HepG2 (cell line): ENCODE measurements around the gene PGRMC2. TPM values are rescaled to one million over a fixed set of nuclear protein-coding genes. Genes with fewer than 3 reads are reported as not detected.

Source experiments
- DPF2 ChIP-seq: sonication (generic); formaldehyde crosslinking; IDR thresholded peaks from 2 replicates; pipeline ENCODE4 v1.4.0; 2020; ENCODE audit warnings: mild to moderate bottlenecking, low read depth, missing genetic modification reagents, borderline replicate concordance
- MED13 ChIP-seq: sonication (generic); formaldehyde crosslinking; IDR thresholded peaks from 2 replicates; pipeline ENCODE4 v1.5.0; 2020; ENCODE audit warnings: missing genetic modification reagents
- ZNF331 ChIP-seq: sonication (generic); formaldehyde crosslinking; IDR thresholded peaks from 2 replicates; pipeline ENCODE4 v1.4.0; 2020; ENCODE audit warnings: missing genetic modification reagents
- polyA plus RNA-seq, 8 experiments: library from polyadenylated mRNA; depleted of rRNA in 3 of 8; stranded (reverse) in 7 of 8; unstranded in 1 of 8; fragments of >200 nt; fragmentation: Illumina TruSeq in 4 of 8; extraction: Trizol in 4 of 8; gene quantifications; 2 replicates each; pipeline versions ENCODE4 v1.2.1 to v1.2.3, GENCODE V29; 2011 to 2016; ENCODE audit warnings: low read depth in 4 of 8, missing spikeins in 1 of 8, mixed read lengths in 1 of 8; ENCODE audit not compliant: insufficient read depth in 1 of 8
- total RNA-seq, 5 experiments: library from RNA; depleted of rRNA; stranded (reverse); fragments of >200 nt; fragmentation: Illumina TruSeq; extraction: Trizol; gene quantifications; 2 replicates each; pipeline ENCODE4 v1.2.3, GENCODE V29; 2016; ENCODE audit warnings: low read depth in 1 of 5
- TF ChIP-seq, protein P1 (sequence below): IDR thresholded peaks from 2 replicates; pipeline ENCODE4 v1.6.1; 2016; ENCODE audit warnings: low read depth, missing genetic modification reagents, missing compliant biosample characterization
- TF ChIP-seq, protein P2 (sequence below): sonication (generic); formaldehyde crosslinking; IDR thresholded peaks from 2 replicates; pipeline ENCODE4 v1.4.0; 2020; ENCODE audit warnings: missing genetic modification reagents
- TF ChIP-seq, protein P3 (sequence below): sonication (generic); formaldehyde crosslinking; IDR thresholded peaks from 2 replicates; pipeline ENCODE4 v1.9.0; 2021; ENCODE audit warnings: missing genetic modification reagents, borderline replicate concordance
- TF ChIP-seq, protein P4 (sequence below): sonication (generic); formaldehyde crosslinking; IDR thresholded peaks from 2 replicates; pipeline ENCODE4 v1.8.0; 2022; ENCODE audit warnings: mild to moderate bottlenecking, missing genetic modification reagents; ENCODE audit not compliant: insufficient replicate concordance
- TF ChIP-seq, protein P5 (sequence below), 2 experiments: sonication (generic) in 1 of 2; formaldehyde crosslinking in 1 of 2; IDR thresholded peaks; 2 replicates each; pipeline versions ENCODE4 v1.6.1 to v1.9.0; 2014 to 2022; ENCODE audit warnings: antibody characterized with exemption in 1 of 2, borderline replicate concordance in 1 of 2, inconsistent platforms in 1 of 2, low read depth in 1 of 2, missing genetic modification reagents in 1 of 2

Gene PGRMC2
- total and polyA plus RNA-seq, 2 of the 13 experiments (the other 11 are each of a cell fraction or from before 2014, with no cell fraction given): 16.0 to 19.8 TPM

DNA sequence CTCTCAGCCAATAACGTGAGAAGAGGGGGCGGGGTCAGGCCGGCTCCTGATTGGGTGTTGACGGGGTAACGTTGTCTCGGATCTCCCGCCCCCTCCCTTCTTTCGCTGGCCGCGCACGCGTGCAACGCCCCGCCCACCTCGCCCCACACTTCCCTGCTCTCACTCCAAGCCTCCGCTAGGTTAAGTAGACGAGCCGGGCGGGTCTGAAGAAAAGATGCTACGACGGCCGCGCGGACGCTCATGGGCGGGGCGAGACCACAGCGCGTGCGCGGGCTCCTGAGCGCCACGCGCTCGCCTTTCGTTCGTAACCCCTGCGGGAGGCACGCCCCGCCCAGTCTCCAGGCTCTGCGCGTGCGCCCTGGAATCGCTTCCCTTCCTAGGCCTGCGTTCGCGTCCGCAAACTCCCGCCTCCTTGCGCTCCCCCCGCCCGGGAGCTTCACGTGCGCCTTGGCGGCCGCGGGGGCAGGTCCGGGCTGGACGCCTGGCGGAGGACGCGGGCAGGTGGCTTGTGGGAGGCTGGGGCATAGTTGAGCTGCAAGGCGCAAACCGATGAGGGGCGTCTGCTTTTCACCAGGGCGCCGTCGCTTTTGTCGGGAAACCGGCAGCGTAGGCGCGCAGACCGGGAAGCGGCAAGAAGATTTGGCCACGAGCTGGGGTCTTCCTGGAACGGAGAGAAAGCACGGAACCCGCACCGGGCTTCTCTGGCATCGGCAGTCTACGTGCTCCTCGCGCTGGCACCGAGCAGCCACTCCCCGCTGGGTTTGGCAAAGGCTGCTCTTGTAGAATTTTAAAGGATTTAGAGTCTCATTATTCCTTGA, 467 bp upstream of the PGRMC2 start (continued):
- TF ChIP-seq, protein P1, sequence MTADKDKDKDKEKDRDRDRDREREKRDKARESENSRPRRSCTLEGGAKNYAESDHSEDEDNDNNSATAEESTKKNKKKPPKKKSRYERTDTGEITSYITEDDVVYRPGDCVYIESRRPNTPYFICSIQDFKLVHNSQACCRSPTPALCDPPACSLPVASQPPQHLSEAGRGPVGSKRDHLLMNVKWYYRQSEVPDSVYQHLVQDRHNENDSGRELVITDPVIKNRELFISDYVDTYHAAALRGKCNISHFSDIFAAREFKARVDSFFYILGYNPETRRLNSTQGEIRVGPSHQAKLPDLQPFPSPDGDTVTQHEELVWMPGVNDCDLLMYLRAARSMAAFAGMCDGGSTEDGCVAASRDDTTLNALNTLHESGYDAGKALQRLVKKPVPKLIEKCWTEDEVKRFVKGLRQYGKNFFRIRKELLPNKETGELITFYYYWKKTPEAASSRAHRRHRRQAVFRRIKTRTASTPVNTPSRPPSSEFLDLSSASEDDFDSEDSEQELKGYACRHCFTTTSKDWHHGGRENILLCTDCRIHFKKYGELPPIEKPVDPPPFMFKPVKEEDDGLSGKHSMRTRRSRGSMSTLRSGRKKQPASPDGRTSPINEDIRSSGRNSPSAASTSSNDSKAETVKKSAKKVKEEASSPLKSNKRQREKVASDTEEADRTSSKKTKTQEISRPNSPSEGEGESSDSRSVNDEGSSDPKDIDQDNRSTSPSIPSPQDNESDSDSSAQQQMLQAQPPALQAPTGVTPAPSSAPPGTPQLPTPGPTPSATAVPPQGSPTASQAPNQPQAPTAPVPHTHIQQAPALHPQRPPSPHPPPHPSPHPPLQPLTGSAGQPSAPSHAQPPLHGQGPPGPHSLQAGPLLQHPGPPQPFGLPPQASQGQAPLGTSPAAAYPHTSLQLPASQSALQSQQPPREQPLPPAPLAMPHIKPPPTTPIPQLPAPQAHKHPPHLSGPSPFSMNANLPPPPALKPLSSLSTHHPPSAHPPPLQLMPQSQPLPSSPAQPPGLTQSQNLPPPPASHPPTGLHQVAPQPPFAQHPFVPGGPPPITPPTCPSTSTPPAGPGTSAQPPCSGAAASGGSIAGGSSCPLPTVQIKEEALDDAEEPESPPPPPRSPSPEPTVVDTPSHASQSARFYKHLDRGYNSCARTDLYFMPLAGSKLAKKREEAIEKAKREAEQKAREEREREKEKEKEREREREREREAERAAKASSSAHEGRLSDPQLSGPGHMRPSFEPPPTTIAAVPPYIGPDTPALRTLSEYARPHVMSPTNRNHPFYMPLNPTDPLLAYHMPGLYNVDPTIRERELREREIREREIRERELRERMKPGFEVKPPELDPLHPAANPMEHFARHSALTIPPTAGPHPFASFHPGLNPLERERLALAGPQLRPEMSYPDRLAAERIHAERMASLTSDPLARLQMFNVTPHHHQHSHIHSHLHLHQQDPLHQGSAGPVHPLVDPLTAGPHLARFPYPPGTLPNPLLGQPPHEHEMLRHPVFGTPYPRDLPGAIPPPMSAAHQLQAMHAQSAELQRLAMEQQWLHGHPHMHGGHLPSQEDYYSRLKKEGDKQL (CRISPR knock-in tag): peak; percentile 62; the same call in 1 of the 2 replicates
- TF ChIP-seq, protein P2, sequence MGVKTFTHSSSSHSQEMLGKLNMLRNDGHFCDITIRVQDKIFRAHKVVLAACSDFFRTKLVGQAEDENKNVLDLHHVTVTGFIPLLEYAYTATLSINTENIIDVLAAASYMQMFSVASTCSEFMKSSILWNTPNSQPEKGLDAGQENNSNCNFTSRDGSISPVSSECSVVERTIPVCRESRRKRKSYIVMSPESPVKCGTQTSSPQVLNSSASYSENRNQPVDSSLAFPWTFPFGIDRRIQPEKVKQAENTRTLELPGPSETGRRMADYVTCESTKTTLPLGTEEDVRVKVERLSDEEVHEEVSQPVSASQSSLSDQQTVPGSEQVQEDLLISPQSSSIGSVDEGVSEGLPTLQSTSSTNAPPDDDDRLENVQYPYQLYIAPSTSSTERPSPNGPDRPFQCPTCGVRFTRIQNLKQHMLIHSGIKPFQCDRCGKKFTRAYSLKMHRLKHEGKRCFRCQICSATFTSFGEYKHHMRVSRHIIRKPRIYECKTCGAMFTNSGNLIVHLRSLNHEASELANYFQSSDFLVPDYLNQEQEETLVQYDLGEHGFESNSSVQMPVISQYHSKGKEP: peak; percentile 97
- TF ChIP-seq, protein P3, sequence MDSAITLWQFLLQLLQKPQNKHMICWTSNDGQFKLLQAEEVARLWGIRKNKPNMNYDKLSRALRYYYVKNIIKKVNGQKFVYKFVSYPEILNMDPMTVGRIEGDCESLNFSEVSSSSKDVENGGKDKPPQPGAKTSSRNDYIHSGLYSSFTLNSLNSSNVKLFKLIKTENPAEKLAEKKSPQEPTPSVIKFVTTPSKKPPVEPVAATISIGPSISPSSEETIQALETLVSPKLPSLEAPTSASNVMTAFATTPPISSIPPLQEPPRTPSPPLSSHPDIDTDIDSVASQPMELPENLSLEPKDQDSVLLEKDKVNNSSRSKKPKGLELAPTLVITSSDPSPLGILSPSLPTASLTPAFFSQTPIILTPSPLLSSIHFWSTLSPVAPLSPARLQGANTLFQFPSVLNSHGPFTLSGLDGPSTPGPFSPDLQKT (CRISPR knock-in tag): peak; percentile 25; the same call in 1 of the 2 replicates
- TF ChIP-seq, protein P4, sequence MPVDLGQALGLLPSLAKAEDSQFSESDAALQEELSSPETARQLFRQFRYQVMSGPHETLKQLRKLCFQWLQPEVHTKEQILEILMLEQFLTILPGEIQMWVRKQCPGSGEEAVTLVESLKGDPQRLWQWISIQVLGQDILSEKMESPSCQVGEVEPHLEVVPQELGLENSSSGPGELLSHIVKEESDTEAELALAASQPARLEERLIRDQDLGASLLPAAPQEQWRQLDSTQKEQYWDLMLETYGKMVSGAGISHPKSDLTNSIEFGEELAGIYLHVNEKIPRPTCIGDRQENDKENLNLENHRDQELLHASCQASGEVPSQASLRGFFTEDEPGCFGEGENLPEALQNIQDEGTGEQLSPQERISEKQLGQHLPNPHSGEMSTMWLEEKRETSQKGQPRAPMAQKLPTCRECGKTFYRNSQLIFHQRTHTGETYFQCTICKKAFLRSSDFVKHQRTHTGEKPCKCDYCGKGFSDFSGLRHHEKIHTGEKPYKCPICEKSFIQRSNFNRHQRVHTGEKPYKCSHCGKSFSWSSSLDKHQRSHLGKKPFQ (CRISPR knock-in tag): peak; percentile 95
- TF ChIP-seq, protein P5, sequence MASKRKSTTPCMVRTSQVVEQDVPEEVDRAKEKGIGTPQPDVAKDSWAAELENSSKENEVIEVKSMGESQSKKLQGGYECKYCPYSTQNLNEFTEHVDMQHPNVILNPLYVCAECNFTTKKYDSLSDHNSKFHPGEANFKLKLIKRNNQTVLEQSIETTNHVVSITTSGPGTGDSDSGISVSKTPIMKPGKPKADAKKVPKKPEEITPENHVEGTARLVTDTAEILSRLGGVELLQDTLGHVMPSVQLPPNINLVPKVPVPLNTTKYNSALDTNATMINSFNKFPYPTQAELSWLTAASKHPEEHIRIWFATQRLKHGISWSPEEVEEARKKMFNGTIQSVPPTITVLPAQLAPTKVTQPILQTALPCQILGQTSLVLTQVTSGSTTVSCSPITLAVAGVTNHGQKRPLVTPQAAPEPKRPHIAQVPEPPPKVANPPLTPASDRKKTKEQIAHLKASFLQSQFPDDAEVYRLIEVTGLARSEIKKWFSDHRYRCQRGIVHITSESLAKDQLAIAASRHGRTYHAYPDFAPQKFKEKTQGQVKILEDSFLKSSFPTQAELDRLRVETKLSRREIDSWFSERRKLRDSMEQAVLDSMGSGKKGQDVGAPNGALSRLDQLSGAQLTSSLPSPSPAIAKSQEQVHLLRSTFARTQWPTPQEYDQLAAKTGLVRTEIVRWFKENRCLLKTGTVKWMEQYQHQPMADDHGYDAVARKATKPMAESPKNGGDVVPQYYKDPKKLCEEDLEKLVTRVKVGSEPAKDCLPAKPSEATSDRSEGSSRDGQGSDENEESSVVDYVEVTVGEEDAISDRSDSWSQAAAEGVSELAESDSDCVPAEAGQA (IDR thresholded peaks at IDR 0.05; ENCODE audit: low read depth): peak; percentile 21; the same call in 1 of the 2 replicates
- TF ChIP-seq, protein P5 (CRISPR knock-in tag; IDR thresholded peaks at IDR 0.05; ENCODE audit: borderline replicate concordance): peak; percentile 97
- peak; percentile 96 for TF ChIP-seq ZNF331
- peak; percentile 90; the same call in 1 of the 2 replicates for TF ChIP-seq MED13 (CRISPR knock-in tag)
- no peak; the same call in 1 of the 2 replicates for TF ChIP-seq DPF2
